HG02678 (cell line): ENCODE data around the gene ST6GALNAC2.
"Not testable (repeated sequence)": the region's sequence is repeated elsewhere in the genome, so short reads cannot be mapped to it uniquely, and the experiment has no call there.

ENCODE experiments used
- ATAC-seq: cut with Tn5 transposase; IDR thresholded peaks from one replicate; pipeline ENCODE4 v1.9.1; 2021; ENCODE audit warnings: mild to moderate bottlenecking, moderate library complexity; ENCODE audit not compliant: unreplicated experiment

Gene ST6GALNAC2

DNA sequence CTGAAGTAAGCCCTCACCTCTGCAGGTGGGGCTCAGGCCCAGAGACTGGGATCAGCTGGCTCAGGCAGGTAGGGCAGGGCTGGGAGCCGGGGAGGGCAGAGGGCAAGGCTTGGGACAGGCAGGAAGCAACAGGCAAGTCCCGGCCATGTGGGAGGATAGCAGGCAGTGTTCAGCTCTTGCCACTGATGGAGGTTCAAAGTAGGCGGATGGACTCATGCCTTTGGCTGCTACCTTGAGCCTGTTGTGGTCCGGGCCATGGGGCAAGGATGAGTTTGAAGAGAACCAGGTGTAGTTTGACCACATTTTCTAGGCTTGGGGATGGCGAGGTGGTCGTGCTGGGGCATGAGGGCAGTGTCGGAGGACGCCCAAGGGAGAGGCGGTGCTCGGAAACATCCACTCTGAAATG lies 43.1 kb downstream of the ST6GALNAC2 start:
- no peak for ATAC-seq

DNA sequence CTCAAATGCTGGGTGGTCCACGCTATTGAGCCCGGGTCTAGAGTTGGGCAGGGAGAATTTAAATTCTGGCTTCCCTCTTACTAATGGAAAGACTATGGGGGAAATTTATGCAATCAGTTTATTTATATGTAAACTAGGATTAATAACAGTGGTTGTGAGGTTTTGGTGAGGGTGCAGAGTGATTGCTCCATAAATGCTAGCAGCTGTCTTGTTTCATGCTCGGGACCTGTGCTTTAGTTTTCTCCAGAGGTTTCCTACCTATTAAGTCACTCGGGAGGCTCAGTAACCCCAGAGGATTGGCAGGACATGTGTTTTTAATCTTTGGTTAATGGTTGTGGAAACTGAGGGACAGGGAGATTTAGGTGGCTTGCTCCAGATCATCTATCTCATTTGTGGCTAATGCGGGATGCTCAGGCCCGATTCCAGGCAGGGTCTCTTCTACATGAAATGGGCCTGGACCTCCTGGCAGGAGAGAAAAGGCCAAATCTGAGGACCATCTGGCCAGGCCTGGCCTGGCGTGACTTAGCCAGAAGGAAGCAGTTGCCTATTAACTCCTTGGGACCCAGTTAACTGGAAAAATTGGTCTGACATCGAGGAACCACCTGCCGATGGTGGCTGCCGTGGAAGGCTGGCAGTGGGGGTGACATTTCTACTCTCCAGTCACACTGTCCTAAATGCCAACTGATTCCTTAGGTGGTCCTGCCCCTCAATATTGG lies 43.8 kb downstream of the ST6GALNAC2 start:
- no peak for ATAC-seq

DNA sequence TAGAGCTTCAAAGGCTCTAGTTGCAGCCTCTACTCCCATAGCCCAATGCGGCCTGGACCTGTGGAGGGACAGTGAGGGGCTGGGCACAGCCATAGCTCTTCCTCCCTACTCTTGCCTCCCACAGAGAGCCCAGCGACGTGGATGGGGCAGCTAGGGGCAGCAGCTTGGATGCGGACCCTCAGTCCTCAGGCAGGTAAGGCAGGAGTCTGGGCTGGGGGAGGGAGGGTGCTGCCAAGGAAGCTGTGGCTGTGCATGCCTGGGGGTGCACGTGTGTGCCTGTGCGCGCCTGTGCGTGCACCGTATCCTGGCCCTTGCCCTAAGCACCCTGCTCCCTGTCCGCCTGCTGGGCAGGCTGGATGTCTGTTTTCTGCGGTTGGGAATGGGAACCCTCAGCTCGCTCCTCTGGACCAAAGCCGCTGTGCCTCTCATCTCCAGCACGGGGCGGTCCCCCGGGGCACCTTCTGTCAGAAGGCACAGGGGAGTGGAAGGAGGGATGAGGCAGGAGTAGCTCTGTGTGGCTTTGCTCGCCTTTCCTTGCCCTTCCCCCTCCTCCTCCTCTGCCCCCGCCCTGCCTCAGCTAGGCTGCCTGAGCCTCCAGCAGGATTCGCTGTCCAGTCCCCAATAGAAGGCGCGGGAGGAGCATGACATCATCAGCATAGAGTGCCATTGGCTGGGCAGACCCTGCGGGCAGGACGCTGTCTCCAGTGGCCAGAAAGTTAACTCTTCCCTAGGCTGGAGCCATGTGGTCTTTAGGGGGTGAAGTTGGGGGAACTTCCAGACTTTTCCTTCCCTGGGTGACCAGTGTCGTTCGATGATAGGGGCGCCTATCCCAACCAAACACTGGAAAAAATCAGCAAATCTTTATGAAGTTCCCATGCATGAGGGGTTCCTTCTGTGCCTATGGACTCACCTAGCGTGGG lies 45.0 kb downstream of the ST6GALNAC2 start:
- ATAC-seq, result no peak

DNA sequence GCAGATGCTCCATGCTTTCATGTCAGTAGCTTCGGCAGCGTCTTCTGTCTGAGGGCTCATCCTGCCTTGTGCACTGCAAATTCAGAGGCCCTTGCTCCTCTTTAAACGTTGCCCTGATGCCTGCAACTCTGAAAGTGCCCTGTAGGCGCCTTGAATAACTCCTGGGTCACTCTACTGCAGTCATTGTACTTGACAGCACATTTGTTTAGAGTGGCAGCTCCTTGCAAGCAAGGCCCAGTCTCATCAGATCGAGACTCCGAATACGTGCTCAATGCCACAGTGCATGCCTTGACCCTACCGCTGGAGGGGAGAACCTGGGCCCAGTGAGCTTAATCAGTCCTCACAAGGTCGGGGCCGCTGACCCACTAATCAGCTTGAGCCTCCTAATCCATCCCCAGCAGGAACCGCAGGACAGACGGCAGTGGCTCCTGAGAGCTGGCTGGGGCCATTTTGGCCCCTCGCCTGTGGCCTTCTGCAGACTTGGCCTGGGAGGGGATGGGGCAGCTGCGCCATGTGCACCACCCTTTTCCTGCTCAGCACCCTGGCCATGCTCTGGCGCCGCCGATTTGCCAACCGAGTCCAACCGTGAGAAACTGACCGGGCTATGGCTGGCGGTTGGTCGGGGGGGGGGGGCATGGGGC lies 45.9 kb downstream of the ST6GALNAC2 start, which contains the start of gene PRCD:
TSS of gene PRCD (plus strand) at position 414 of the 641 bp plus-strand sequence. CDS start at position 512, 98 bp downstream.
- no peak for ATAC-seq

DNA sequence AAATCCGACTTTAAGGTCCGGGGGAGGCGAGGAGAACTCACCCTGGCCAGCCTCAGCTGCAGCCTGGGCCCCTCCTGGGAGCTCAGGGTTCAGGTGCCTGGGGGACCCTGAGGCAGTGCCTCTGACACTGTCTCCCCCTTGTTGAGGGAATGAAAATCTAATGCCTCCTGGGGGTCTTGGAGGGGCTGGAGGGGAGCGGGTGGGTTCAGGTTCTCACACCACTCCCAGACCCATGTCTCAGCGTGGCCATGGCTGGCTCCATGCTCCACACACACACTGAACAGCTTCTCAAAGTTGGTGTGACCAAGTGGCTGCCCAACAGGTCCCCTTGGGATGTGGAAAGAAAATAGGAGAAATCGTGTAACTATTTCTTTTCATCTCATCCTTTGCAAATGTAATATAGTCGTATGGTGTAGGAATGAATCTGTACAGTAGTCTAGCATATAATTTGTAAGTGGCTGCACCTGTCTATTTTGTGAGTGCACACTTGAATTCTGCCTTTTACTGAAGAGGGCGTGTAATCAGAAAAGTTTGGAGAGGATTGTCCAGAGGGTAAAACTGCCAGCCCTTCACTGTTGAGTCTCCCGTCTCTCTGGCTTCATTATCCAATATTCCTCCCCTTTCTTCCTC lies 46.6 kb downstream of the ST6GALNAC2 start:
- no peak for ATAC-seq

DNA sequence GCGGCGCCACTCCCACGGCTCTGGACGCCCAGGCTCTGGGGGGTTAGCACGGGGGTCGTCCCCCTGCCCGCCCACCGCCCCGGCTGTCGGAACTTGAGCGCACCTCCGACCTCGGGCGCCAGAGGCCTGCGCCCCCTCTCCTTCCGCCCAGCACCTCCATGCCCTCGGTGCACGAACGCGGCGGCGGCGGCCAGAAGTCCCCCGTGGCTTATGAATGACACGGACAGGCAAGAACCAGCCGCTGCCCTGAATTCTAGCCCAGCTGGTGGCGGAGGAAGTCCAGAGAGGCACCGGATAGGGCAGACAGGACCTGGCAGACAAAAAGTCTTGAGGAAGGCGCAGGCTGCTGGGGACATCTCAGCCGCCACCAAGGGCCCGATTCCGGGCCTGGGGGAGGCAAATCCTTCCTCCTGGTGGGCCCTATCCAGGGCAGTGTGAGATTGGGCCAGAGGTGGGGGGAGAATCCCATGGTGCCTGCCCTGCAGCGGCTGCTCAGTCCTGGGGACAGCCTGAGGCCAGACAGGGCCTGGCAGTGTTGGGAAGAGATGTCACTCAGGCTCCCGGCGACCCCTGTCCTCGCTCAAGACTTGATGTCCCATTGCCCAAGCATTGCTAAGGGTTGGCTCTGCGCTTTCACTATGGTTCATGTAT lies 47.3 kb downstream of the ST6GALNAC2 start:
- ATAC-seq, result no peak

DNA sequence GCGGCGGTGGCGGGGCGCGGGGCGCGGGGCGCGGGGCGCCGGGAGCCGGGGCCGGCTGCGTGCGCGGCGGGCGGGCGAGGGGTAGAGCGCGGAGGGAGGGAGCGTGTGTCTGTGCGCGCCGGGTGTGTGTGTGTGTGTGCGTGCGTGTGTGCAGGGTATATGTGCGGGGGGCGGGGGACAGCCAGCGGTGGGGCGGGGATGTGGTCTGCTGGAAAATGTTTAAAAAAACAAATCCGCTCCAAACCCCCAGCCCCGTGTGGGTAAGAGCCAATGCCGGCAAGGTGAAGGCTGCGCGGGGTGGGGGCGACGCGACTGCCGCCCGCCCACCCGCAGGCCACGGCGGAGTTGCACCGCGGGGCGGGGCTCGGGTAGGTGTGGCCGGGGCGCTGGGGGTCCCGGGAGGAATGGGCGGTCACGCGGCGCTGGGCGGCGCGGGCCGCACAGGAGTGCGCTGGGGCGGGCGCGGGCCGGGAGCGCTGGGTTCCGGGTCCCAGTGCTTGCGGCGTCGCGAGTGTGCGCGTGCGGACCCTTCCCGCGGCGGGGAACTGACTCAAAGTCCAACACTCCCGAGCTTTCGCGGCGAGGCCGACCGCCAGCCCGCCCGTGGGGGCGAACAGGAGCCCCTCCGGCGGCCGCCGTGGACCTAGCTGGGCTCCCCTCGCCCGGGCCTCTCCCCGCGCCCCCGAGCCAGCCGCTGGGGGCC lies 47.9 kb downstream of the ST6GALNAC2 start, which contains the start of gene CYGB:
TSS of gene CYGB (minus strand) at position 132 of the 703 bp plus-strand sequence. CDS start 167 bp downstream, outside the sequence.
- ATAC-seq, result no peak

DNA sequence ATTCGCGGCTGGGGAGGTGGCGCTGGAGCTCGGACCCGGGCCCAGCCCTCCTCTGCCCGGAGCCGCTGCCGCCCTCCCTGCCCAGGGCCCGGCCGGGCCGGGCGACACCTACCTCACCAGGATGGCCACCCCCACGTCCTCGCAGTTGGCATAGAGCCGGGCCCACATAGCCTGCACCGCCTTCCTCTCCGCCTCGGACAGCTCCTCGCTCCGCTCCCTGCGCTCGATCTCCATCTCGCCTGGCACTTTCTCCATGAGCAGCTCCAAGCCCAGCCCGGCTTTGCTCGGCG lies 48.4 kb downstream of the ST6GALNAC2 start:
- ATAC-seq, result no peak

DNA sequence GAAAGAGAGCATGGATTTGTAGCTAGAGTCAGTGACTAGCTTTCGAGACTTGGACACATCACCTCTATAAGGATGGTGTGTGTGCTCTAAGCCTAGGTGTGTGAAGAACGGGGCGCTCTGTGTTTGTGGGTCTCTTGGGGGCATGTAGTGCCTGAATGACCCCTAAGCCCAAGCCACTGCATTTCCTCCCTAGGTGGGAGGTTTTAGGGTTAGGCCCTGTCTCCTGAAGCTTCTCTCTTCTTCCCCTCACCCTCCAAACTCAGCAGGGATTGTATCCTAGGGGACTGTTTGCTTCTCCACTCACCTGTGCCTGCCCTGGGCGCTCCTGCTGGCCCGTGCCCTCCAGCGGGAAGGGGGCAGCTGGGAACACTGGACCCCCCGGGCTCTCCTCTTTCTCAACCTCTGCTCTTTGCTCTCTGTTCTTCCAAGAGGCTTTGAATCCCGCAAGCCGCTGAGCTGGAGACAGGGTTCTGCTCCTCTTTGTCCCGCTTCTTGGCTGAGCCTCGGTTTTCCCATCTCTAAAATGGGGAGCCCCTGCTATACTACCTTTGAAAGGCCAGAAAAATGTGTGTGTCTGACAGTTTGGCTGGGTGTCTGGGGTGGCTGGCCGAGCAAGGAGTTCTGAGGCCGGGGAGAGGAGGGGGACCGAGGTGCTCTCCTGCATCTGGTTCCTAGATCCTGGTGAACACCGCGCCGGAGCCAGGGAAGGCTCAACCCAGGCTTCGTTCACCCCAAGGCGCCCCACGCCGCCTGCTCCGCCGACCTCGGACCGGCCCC lies 49.0 kb downstream of the ST6GALNAC2 start:
- ATAC-seq, result no peak

DNA sequence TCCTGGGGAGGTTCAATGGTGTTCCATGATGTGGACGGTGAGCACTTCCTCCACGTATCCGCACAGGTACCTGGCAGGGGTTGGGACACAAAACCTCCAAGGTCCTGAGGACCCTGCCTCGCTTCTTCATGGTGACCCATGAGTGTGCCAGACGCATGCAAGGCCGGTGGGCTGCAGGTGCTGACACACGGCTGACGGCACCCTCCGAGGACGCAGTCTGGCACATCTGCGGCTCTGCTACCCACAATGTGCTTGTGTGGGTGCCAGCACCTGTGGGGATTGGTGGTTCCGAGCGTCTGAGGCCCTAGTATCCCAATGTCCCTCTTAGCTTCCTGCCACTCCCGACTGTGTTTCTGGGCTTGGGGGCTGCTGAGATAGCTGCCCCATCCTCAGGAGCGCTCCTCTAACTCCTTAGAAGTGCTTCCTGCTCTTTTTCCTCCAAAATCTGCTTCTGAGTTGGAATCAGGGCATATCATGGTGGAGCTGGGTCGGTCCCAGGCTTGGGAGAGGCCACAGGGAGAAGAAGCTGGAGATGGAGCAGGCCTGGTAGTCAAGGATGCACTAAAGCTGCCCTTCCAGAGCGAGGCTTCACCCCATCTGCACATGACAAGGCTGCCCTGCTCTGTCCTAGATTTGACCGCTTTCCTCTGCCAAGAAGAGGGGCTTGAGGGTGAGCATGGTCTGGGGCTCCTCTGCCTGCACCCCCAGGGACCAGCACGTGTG lies 49.7 kb downstream of the ST6GALNAC2 start:
- ATAC-seq, result no peak

DNA sequence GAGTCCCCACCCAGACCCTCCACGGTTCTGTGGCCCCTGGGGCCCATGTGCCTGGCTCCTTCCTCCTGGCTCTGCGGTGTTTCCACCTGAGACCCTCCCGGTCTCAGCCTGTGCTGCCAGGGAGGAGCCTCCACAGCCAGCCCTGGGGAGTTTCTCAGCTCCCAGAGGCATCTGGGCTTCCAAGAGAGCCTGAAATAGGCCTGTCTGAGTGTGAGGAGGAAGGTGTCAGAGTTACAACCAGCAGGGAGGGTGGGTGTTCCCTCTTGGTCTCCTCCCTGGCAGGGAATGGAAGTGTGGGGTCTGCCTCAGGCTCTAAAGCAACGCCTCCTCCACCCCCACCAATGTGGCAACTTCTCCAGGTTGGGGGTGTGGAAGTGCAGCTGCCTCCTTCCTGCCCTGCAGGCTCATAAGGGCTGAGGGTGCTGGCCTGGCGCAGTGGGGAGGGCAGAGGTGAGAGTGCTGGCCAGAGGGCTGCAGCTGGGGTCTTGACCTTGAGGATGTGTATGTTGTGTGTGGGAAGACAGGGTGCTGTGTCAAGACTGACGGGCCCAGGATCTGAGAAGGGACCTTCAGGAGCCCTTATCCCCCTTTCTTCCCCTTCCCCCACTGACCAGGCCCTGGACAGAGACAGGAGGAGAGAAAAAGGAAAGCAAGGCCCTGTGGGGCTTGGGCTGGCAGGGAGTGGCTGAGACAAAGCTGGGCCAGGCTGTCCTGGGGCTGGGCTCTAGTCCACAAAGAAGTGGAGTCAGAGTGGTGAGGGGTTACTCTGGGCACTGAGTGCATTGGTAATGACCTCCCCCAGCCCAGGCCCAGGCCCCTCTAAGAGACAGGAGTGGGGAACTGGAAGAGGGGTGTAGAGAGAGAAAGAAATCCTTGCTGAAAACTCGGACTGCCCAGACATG lies 50.6 kb downstream of the ST6GALNAC2 start:
- ATAC-seq, result no peak

DNA sequence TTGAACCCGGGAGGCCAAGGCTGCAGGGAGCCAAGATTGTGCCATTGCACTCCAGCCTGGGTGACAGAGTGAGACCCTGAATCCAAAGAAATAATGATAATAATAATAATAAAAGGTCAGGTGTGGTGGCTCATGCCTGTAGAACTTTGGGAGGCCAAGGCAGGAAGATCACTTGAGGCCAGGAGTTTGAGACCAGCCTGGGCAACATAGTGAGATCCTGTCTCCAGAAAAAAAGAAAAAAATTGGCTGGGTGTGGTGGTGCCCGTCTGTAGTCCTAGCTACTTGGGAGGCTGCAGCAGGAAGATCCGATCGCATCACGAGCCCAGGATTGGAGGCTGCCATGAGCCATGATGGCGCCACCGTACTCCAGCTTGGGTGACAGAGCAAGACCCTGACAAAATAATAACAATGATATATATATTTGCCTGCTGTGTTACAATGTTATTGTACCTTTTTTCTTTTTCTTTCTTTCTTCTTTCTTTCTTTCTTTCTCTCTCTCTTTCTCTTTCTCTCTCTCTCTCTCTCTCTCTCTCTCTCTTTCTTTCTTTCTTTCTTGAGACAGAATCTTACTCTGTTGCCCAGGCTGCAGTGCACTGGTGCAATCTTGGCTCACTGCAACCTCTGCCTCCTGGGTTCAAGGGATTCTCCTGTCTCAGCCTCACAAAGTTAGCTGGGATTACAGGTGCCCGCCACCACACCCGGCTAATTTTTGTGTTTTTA lies 51.9 kb downstream of the ST6GALNAC2 start:
- ATAC-seq, result not testable (repeated sequence)

DNA sequence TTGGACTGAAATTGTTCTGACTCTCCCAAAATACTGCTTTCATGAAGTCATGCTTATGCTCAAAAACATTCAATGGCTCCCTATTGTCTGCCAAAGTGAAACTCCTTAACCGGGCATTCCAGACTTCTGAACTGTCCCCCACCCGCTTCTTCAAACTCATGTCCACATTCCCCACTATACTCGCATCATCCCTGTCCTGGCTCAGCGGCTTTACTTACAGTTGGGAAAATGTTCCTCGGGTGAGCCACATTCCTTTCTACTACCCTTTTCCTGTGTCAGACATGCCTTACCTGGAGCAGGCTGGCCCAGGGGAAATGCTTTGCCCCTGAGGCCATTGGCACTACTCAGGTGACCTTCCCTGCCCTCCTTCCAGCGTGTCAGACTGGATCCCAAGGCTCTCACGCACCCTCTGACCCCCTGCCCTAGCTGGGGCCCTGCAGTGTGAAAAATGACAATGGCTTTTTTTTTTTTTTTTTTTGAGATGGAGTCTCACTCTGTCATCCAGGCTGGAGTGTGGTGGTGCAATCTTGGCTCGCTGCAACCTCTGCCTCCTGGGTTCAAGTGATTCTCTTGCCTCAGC lies 53.5 kb downstream of the ST6GALNAC2 start:
- ATAC-seq, result no peak

DNA sequence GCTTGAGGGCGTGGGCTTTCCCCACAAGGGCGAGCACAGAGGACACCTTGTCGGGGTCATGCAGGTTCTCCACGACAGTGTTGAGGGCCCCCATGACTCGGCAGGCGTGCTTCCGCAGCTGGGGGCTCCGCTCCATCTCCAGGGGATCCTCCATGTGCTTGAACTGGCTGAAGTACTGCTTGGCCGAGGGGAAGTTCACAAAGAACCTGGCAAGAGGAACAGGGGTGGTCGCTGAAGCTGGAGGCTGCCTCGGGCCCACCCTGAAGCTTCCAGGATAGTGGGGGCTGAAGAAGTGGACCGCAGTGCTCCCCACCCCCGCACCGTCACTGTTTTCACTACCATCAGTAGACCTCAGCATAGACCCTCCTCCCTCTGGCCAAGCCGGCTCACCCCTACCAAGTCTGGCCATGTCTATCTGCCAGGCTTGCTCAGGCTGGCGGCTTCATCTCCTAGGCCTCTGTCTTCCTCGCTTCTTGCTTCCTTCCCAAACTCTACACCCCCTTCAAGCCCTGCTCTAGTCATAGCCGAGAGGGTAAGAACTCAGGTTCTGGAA lies 54.1 kb downstream of the ST6GALNAC2 start:
- ATAC-seq, result no peak

DNA sequence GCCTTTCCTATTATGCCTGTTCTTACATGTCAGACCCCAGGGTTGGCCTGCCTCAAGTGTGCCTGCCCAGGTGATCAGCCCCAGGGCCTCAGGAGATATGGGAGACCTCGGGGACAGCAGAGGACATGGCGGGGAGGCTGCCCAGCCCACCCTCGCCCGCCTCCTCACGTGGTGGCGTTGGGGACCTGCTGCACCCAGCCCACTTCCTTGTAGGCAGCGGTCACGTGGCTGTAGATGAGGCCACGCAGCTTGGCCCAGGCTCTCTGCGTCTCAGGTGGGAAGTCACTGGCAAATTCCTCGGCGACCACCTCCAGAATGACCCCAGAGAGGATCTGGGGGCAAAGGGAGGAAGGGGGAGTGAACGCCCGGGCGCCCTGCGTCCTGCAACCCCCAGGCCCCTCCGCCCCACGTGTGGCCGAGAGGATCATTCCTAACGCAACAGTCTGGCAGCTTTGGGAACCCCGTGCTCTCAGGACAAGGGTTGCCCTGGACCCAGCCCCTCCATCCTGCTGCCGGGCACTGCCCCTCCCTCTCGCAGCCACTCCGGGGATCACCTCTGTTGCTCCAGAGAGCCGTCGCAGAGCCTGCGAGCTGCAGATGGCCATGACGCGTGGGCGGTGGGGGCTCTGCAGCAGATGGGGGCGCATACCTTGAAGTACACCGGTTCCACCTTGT lies 54.7 kb downstream of the ST6GALNAC2 start:
- no peak for ATAC-seq
